H9 (cell line): ENCODE measurements around the gene TMEM248. TPM values are rescaled to one million over a fixed set of nuclear protein-coding genes. Genes with fewer than 3 reads are reported as not detected.

Experiments used
- DNase-seq: peaks from one replicate; pipeline ENCODE4 v3.0.0-alpha.2; 2017
- H2AFZ ChIP-seq: one replicate; pipeline ENCODE4 v1.6.1; 2013; ENCODE audit warnings: mild to moderate bottlenecking, low read length, control low read depth, moderate library complexity
- H2AK5ac ChIP-seq: 2 replicates; pipeline ENCODE4 v1.6.1; 2013; ENCODE audit warnings: low read length, control low read depth, mixed read lengths; ENCODE audit not compliant: insufficient read length
- H2BK120ac ChIP-seq: one replicate; pipeline ENCODE4 v1.6.1; 2013; ENCODE audit warnings: low read depth, mild to moderate bottlenecking, low read length, control low read depth, inconsistent platforms; ENCODE audit not compliant: poor library complexity, severe bottlenecking
- H2BK12ac ChIP-seq: 2 replicates; pipeline ENCODE4 v1.6.1; 2013; ENCODE audit warnings: low read length, control low read depth, mixed read lengths, low read depth; ENCODE audit not compliant: insufficient read length
- H2BK15ac ChIP-seq: 2 replicates; pipeline ENCODE4 v1.6.1; 2013; ENCODE audit warnings: low read depth, low read length, control low read depth
- H2BK20ac ChIP-seq: one replicate; pipeline ENCODE4 v1.6.1; 2013; ENCODE audit warnings: low read depth, mild to moderate bottlenecking, low read length, control low read depth, inconsistent platforms; ENCODE audit not compliant: poor library complexity, severe bottlenecking
- H2BK5ac ChIP-seq: 2 replicates; pipeline ENCODE4 v1.6.1; 2013; ENCODE audit warnings: low read length, control low read depth, mixed read lengths; ENCODE audit not compliant: insufficient read length
- H3K14ac ChIP-seq: 2 replicates; pipeline ENCODE4 v1.6.1; 2013; ENCODE audit warnings: low read length, control low read depth; ENCODE audit not compliant: insufficient read depth
- H3K18ac ChIP-seq: 2 replicates; pipeline ENCODE4 v1.6.1; 2013; ENCODE audit warnings: low read depth, mild to moderate bottlenecking, mixed read lengths, low read length, control low read depth; ENCODE audit not compliant: insufficient read length
- H3K23ac ChIP-seq: 2 replicates; pipeline ENCODE4 v1.6.1; 2013; ENCODE audit warnings: low read length, control low read depth, mixed read lengths, low read depth; ENCODE audit not compliant: insufficient read length
- H3K23me2 ChIP-seq: 2 replicates; pipeline ENCODE4 v1.6.1; 2013; ENCODE audit warnings: low read depth, mild to moderate bottlenecking, mixed read lengths, low read length, control low read depth; ENCODE audit not compliant: insufficient read length, poor library complexity, severe bottlenecking
- H3K27ac ChIP-seq: 2 replicates; pipeline ENCODE4 v1.5.1; 2013; ENCODE audit warnings: low read length, control low read depth, mixed read lengths, low read depth; ENCODE audit not compliant: insufficient read length
- H3K27me3 ChIP-seq: 2 replicates; pipeline ENCODE4 v1.6.1; 2013; ENCODE audit warnings: low read length, control low read depth, inconsistent platforms; ENCODE audit not compliant: insufficient read depth
- H3K4ac ChIP-seq: 2 replicates; pipeline ENCODE4 v1.6.1; 2013; ENCODE audit warnings: low read depth, mild to moderate bottlenecking, control low read depth, inconsistent platforms, low read length, moderate library complexity
- H3K4me1 ChIP-seq: 2 replicates; pipeline ENCODE4 v1.6.1; 2013; ENCODE audit warnings: low read length, control low read depth, inconsistent platforms; ENCODE audit not compliant: insufficient read depth
- H3K4me2 ChIP-seq: 2 replicates; pipeline ENCODE4 v1.6.1; 2013; ENCODE audit warnings: low read length, control low read depth, mixed read lengths; ENCODE audit not compliant: insufficient read length, insufficient read depth
- H3K56ac ChIP-seq: 2 replicates; pipeline ENCODE4 v1.6.1; 2013; ENCODE audit warnings: low read depth, mild to moderate bottlenecking, mixed read lengths, low read length, control low read depth; ENCODE audit not compliant: insufficient read length
- H3K79me1 ChIP-seq: 2 replicates; pipeline ENCODE4 v1.6.1; 2013; ENCODE audit warnings: low read depth, mild to moderate bottlenecking, moderate library complexity, low read length, control low read depth, inconsistent platforms; ENCODE audit not compliant: insufficient read depth, poor library complexity, severe bottlenecking
- H3K79me2 ChIP-seq: 2 replicates; pipeline ENCODE4 v1.6.1; 2013; ENCODE audit warnings: low read length, control low read depth, inconsistent platforms; ENCODE audit not compliant: insufficient read depth
- H3K9ac ChIP-seq: 2 replicates; pipeline ENCODE4 v1.6.1; 2013; ENCODE audit warnings: low read length, control low read depth, mixed read lengths; ENCODE audit not compliant: insufficient read length; ENCODE audit errors: extremely low read depth
- H3K9me3 ChIP-seq: one replicate; pipeline ENCODE4 v1.6.1; 2013; ENCODE audit warnings: low read depth, low read length, inconsistent platforms; ENCODE audit not compliant: control insufficient read depth
- H3T11ph ChIP-seq: one replicate; pipeline ENCODE4 v1.6.1; 2013; ENCODE audit warnings: mild to moderate bottlenecking, low read length, control low read depth, inconsistent platforms
- H4K20me1 ChIP-seq: one replicate; pipeline ENCODE4 v1.6.1; 2013; ENCODE audit not compliant: control insufficient read depth, insufficient read length, insufficient read depth
- H4K5ac ChIP-seq: 2 replicates; pipeline ENCODE4 v1.6.1; 2013; ENCODE audit warnings: low read depth, mild to moderate bottlenecking, mixed read lengths, low read length, control low read depth; ENCODE audit not compliant: insufficient read length
- H4K8ac ChIP-seq: replicated peaks from 2 replicates; pipeline ENCODE4 v1.6.1; 2013; ENCODE audit warnings: low read length, control low read depth, mixed read lengths, low read depth; ENCODE audit not compliant: insufficient read length
- H4K91ac ChIP-seq: 2 replicates; pipeline ENCODE4 v1.6.1; 2013; ENCODE audit warnings: low read depth, mild to moderate bottlenecking, moderate library complexity, mixed read lengths, low read length, control low read depth; ENCODE audit not compliant: insufficient read length
- H3K27ac Mint-ChIP-seq, 3 experiments: 2 replicates in 2 of 3; 3 replicates in 1 of 3; pipeline ENCODE4 v1.8.0; 2020 to 2021; ENCODE audit warnings: mixed read lengths in 3 of 3, mild to moderate bottlenecking in 1 of 3, moderate library complexity in 1 of 3
- H3K27me3 Mint-ChIP-seq: 2 replicates; pipeline ENCODE4 v1.8.0; 2021; ENCODE audit warnings: low read depth, mild to moderate bottlenecking, moderate library complexity, mixed read lengths
- H3K36me3 Mint-ChIP-seq, 3 experiments: 2 replicates in 2 of 3; 3 replicates in 1 of 3; pipeline ENCODE4 v1.8.0; 2020 to 2021; ENCODE audit warnings: low read depth in 3 of 3, mixed read lengths in 3 of 3; ENCODE audit not compliant: insufficient read depth in 1 of 3
- H3K4me1 Mint-ChIP-seq, 2 experiments: 2 replicates each; pipeline ENCODE4 v1.8.0; 2020; ENCODE audit warnings: mixed read lengths in 2 of 2
- H3K4me3 Mint-ChIP-seq, 2 experiments: 2 replicates in 1 of 2; 3 replicates in 1 of 2; pipeline ENCODE4 v1.8.0; 2020 to 2021; ENCODE audit warnings: mild to moderate bottlenecking in 2 of 2, mixed read lengths in 2 of 2, moderate library complexity in 1 of 2
- H3K9me3 Mint-ChIP-seq, 2 experiments: 2 replicates in 1 of 2; 3 replicates in 1 of 2; pipeline ENCODE4 v1.8.0; 2020; ENCODE audit warnings: mild to moderate bottlenecking in 2 of 2, mixed read lengths in 2 of 2, moderate library complexity in 1 of 2
- CTCF ChIP-seq: fragments of 200-600 bp; sonication (generic); conservative IDR thresholded peaks from 3 replicates; pipeline ENCODE4 v1.8.0; 2021; ENCODE audit warnings: antibody characterized with exemption, mild to moderate bottlenecking
- WGBS: extraction: QIAGEN DNeasy Blood & Tissue Kit; methylation state at CpG from one replicate; pipeline ENCODE4 v1.1.7; 2013; ENCODE audit warnings: missing lambda C conversion rate, low lambda C conversion rate, mixed read lengths; ENCODE audit not compliant: insufficient read length; ENCODE audit errors: extremely low coverage; 5-methylcytosine and 5-hydroxymethylcytosine counted together
- total RNA-seq: library from RNA; stranded (reverse); gene quantifications from 2 replicates; pipeline ENCODE4 v1.2.1, GENCODE V29; 2021

The TMEM248 gene
- total RNA-seq, 1 experiment from 2014 or later = 74.2 TPM

- Histone ChIP-seq H4K20me1 (no peaks in the 10 kb centered on the region), H2BK12ac (no peak overlapping the region), H2AK5ac (no peak overlapping the region), H4K91ac (no peak overlapping the region), H3K23ac (no peak overlapping the region), H2BK5ac (no peak overlapping the region), H2AFZ (no peak overlapping the region), H3K56ac (no peak overlapping the region), H4K8ac (no peak overlapping the region), H3K9ac (no peak overlapping the region), H3K4me2 (no peak overlapping the region), H3K27ac (no peak overlapping the region), H3K4me1 (no peaks in the 10 kb centered on the region), H2BK20ac (no peak overlapping the region), H3K23me2 (no peaks in the 10 kb centered on the region), H2BK120ac (no peak overlapping the region), H3K79me2 (no peaks in the 10 kb centered on the region), H3T11ph (no peak overlapping the region), H3K79me1 (no peaks in the 10 kb centered on the region), H3K18ac (no peak overlapping the region), H3K9me3 (no peaks in the 10 kb centered on the region), H3K4ac (no peak overlapping the region), H4K5ac (no peak overlapping the region), H3K14ac (no peak overlapping the region), H2BK15ac (no peak overlapping the region), H3K27me3 (no peaks in the 10 kb centered on the region)
- Mint-ChIP-seq H3K36me3 (peaks cover 0 to 17% (median 15%) of the 10 kb centered on the region in 3 experiments; a peak in 5 of 7 replicates), H3K9me3 (no peaks in the 10 kb centered on the region), H3K27ac (peak overlapping the region in 2 of 3 experiments; percentile 80 to 81; a peak in 5 of 7 replicates), H3K4me1 (peaks cover 10 to 11% of the 10 kb centered on the region in 2 experiments), H3K4me3 (no peak overlapping the region), H3K27me3 (no peaks in the 10 kb centered on the region)
- peak; percentile 74 for DNase-seq
- peak; percentile 64; the same call in 2 of the 3 replicates for TF ChIP-seq CTCF
- no CpG with 5 or more reads among the region's 5 CpGs for WGBS
Measured at GRCh38 chr7:66894463-66895080, 26.5 kb upstream of the TMEM248 start.
